ENCODE measurements around the gene MRPL40.

MRPL40 gene

DNA sequence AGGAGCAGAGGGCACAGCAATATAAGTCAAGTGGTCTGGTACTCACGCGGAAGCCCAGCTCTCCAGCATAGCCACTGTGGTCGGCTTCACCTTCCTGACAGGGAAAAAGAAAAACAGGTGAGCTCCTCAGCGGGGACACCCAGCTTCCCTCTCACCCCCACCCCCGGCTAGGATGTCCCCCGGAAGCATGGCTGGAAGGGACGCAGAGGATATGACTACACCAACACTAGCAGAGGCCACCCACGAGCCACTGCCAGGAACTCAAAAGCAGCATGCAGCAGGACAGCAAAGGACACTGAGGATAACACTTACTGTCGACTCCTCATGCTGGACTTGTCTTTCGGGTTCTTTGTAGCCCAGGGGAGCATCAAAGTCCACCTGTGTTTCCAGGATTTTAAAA lies 24.2 kb downstream of the MRPL40 start:
- Histone ChIP-seq H2AFZ (ENCODE audit: low read depth, low read length) (no peak overlapping the region), H3K9me3 (ENCODE audit: control insufficient read depth, low read length) (no peaks in the 10 kb centered on the region), H3K4ac (ENCODE audit: low read depth in 1 of 2, low read length in 2 of 2) (no peak overlapping the region), H3K27ac (ENCODE audit: low read length, poor library complexity, severe bottlenecking) (no peak overlapping the region), H3K4me3 (ENCODE audit: insufficient read depth in 1 of 2, low read depth in 1 of 2, low read length in 2 of 2) (no peak overlapping the region), H3K18ac (ENCODE audit: low read depth in 1 of 2, low read length in 2 of 2) (no peak overlapping the region), H3K23ac (ENCODE audit: low read length in 2 of 2) (peak overlapping the region in 1 of 2 experiments; percentile 2), H3K14ac (ENCODE audit: low read length in 2 of 2) (no peak overlapping the region), H3K36me3 (ENCODE audit: control insufficient read depth in 1 of 2, insufficient read depth in 2 of 2, low read depth in 1 of 2, low read length in 2 of 2) (peaks cover 62 to 91% of the 10 kb centered on the region in 2 experiments), H3K9ac (ENCODE audit: low read length) (no peak overlapping the region), H2BK5ac (ENCODE audit: low read depth, low read length, poor library complexity, severe bottlenecking) (no peak overlapping the region), H2BK120ac (ENCODE audit: low read depth, low read length) (no peak overlapping the region), H2AK5ac (ENCODE audit: low read length, severe bottlenecking) (no peak overlapping the region), H3K4me2 (ENCODE audit: low read length, poor library complexity, severe bottlenecking) (no peak overlapping the region), H4K91ac (ENCODE audit: low read length) (no peak overlapping the region), H2BK15ac (ENCODE audit: low read depth, poor library complexity, severe bottlenecking) (no peak overlapping the region), H2BK12ac (ENCODE audit: low read length in 2 of 2) (no peak overlapping the region), H3K4me1 (ENCODE audit: control insufficient read depth, insufficient read depth, low read depth, low read length) (peaks cover 3% of the 10 kb centered on the region), H3K27me3 (ENCODE audit: control insufficient read depth in 1 of 2, insufficient read depth in 1 of 2, low read length in 2 of 2) (no peaks in the 10 kb centered on the region), H4K8ac (ENCODE audit: low read length) (no peak overlapping the region), H3K79me1 (replicated peaks; ENCODE audit: low read length, poor library complexity, severe bottlenecking) (peaks cover 25% of the 10 kb centered on the region)
- WGBS: 98% methylated on average over 10 of the region's 10 CpGs
- DNase-seq: no peak

DNA sequence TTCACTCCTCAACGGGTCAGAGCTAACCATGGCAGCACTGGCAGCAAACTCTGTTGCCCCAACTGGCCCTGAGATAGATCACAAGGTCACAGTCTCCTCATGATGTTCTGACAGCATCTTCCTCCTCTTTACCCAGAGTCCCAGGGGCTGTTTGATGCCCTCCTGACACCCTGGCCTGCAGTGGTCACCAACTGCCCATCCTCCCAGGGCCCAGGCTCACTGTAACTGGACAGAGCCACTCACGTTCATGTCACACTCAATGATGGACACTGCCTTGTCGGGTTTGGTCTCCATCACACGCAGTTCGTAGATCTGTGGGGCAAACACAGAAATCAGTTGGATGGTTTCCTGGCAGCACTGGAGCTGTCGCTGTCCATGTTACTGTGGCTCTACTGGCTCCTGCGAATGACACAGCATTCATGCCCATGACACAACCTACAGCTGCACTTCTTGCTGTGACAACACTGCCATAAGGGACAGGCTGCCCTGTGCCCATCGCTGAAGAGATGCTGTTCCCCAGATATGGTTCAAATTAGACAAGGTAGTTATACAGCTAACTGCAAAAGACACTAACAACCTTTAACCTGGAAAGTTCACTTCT lies 25.6 kb downstream of the MRPL40 start:
- no peak overlapping the region for H3K4me3 ChIP-seq (ENCODE audit: insufficient read depth in 1 of 2, low read depth in 1 of 2, low read length in 2 of 2)
- H3K14ac ChIP-seq (ENCODE audit: low read length in 2 of 2): peak overlapping the region in 1 of 2 experiments; percentile 86
- H3K9ac ChIP-seq (ENCODE audit: low read length): no peak overlapping the region
- 97% methylated on average over 8 of the region's 8 CpGs for WGBS
- peak overlapping the region; percentile 25 for H4K91ac ChIP-seq (ENCODE audit: low read length)
- no peak overlapping the region for H2AFZ ChIP-seq (ENCODE audit: low read depth, low read length)
- DNase-seq: no peak
- H3K4me2 ChIP-seq (ENCODE audit: low read length, poor library complexity, severe bottlenecking): no peak overlapping the region
- peaks cover 60 to 89% of the 10 kb centered on the region in 2 experiments for H3K36me3 ChIP-seq (ENCODE audit: control insufficient read depth in 1 of 2, insufficient read depth in 2 of 2, low read depth in 1 of 2, low read length in 2 of 2)
- H2BK15ac ChIP-seq (ENCODE audit: low read depth, poor library complexity, severe bottlenecking): no peak overlapping the region
- H2BK5ac ChIP-seq (ENCODE audit: low read depth, low read length, poor library complexity, severe bottlenecking): no peak overlapping the region
- H3K4me1 ChIP-seq (ENCODE audit: control insufficient read depth, insufficient read depth, low read depth, low read length): peaks cover 3% of the 10 kb centered on the region
- H2AK5ac ChIP-seq (ENCODE audit: low read length, severe bottlenecking): no peak overlapping the region
- no peaks in the 10 kb centered on the region for H3K9me3 ChIP-seq (ENCODE audit: control insufficient read depth, low read length)
- no peak overlapping the region for H3K4ac ChIP-seq (ENCODE audit: low read depth in 1 of 2, low read length in 2 of 2)
- H3K18ac ChIP-seq (ENCODE audit: low read depth in 1 of 2, low read length in 2 of 2): peak overlapping the region in 1 of 2 experiments; percentile 34
- no peak overlapping the region for H3K23ac ChIP-seq (ENCODE audit: low read length in 2 of 2)
- no peak overlapping the region for H3K27ac ChIP-seq (ENCODE audit: low read length, poor library complexity, severe bottlenecking)
- peaks cover 23% of the 10 kb centered on the region for H3K79me1 ChIP-seq (replicated peaks; ENCODE audit: low read length, poor library complexity, severe bottlenecking)
- peak overlapping the region in 1 of 2 experiments; percentile 6 for H2BK12ac ChIP-seq (ENCODE audit: low read length in 2 of 2)
- H3K27me3 ChIP-seq (ENCODE audit: control insufficient read depth in 1 of 2, insufficient read depth in 1 of 2, low read length in 2 of 2): no peaks in the 10 kb centered on the region
- H2BK120ac ChIP-seq (ENCODE audit: low read depth, low read length): no peak overlapping the region
- peak overlapping the region; percentile 20 for H4K8ac ChIP-seq (ENCODE audit: low read length)

DNA sequence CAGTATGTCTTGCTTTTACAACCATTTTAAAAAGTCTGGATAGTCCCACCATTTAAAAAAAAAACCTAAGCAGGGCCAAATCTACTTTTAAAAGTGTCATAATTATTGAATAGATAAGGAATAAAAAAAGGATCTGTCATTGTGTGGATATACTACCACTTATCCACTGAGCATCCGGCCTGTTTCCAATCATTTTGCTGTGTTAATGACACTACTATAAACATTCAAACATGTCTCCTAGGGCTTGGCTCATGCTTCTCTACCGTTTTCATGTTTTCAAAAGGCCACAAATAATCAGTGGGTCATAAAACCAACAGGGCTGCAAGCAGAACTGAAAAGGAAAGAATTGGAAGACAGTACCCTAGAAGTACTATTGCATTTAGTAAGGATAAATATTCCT lies 27.7 kb downstream of the MRPL40 start:
- H2BK15ac ChIP-seq (ENCODE audit: low read depth, poor library complexity, severe bottlenecking): no peak overlapping the region
- H3K36me3 ChIP-seq (ENCODE audit: control insufficient read depth in 1 of 2, insufficient read depth in 2 of 2, low read depth in 1 of 2, low read length in 2 of 2): peaks cover 52 to 86% of the 10 kb centered on the region in 2 experiments
- H3K4ac ChIP-seq (ENCODE audit: low read depth in 1 of 2, low read length in 2 of 2): no peak overlapping the region
- H3K4me3 ChIP-seq (ENCODE audit: insufficient read depth in 1 of 2, low read depth in 1 of 2, low read length in 2 of 2): no peak overlapping the region
- H3K27me3 ChIP-seq (ENCODE audit: control insufficient read depth in 1 of 2, insufficient read depth in 1 of 2, low read length in 2 of 2): no peaks in the 10 kb centered on the region
- peaks cover 18% of the 10 kb centered on the region for H3K79me1 ChIP-seq (replicated peaks; ENCODE audit: low read length, poor library complexity, severe bottlenecking)
- H3K4me2 ChIP-seq (ENCODE audit: low read length, poor library complexity, severe bottlenecking): no peak overlapping the region
- no peak overlapping the region for H2BK5ac ChIP-seq (ENCODE audit: low read depth, low read length, poor library complexity, severe bottlenecking)
- WGBS: 43% methylated on average over 1 of the region's 2 CpGs
- H2AFZ ChIP-seq (ENCODE audit: low read depth, low read length): no peak overlapping the region
- no peak overlapping the region for H3K27ac ChIP-seq (ENCODE audit: low read length, poor library complexity, severe bottlenecking)
- no peak overlapping the region for H2BK12ac ChIP-seq (ENCODE audit: low read length in 2 of 2)
- peak; percentile 52 for DNase-seq
- H3K4me1 ChIP-seq (ENCODE audit: control insufficient read depth, insufficient read depth, low read depth, low read length): peaks cover 3% of the 10 kb centered on the region
- no peaks in the 10 kb centered on the region for H3K9me3 ChIP-seq (ENCODE audit: control insufficient read depth, low read length)
- no peak overlapping the region for H2AK5ac ChIP-seq (ENCODE audit: low read length, severe bottlenecking)
- no peak overlapping the region for H4K91ac ChIP-seq (ENCODE audit: low read length)
- H3K14ac ChIP-seq (ENCODE audit: low read length in 2 of 2): no peak overlapping the region
- H2BK120ac ChIP-seq (ENCODE audit: low read depth, low read length): no peak overlapping the region
- H3K18ac ChIP-seq (ENCODE audit: low read depth in 1 of 2, low read length in 2 of 2): no peak overlapping the region
- H3K23ac ChIP-seq (ENCODE audit: low read length in 2 of 2): no peak overlapping the region
- no peak overlapping the region for H3K9ac ChIP-seq (ENCODE audit: low read length)
- H4K8ac ChIP-seq (ENCODE audit: low read length): no peak overlapping the region

DNA sequence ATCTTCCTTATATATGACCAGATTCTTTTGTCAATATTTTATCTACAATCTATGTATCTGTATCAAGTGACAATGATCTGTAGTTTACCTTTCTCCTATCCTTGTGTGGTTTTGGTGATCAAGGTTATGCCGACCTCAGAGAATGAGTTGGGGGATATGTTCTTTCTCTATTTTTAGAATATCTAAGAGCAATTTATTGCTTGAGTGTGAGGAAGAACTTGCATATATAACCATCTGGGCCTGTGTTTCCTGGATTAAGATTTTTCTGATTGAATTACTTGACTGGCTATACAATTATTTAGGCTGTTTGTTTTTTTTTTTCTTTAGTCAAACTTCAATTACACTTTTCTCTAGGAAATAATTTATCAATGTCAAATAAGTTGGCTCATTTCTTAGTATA lies 29.2 kb downstream of the MRPL40 start:
- no peak overlapping the region for H2BK120ac ChIP-seq (ENCODE audit: low read depth, low read length)
- peaks cover 19% of the 10 kb centered on the region for H3K79me1 ChIP-seq (replicated peaks; ENCODE audit: low read length, poor library complexity, severe bottlenecking)
- H3K9ac ChIP-seq (ENCODE audit: low read length): no peak overlapping the region
- no peak for DNase-seq
- no peaks in the 10 kb centered on the region for H3K27me3 ChIP-seq (ENCODE audit: control insufficient read depth in 1 of 2, insufficient read depth in 1 of 2, low read length in 2 of 2)
- H2BK12ac ChIP-seq (ENCODE audit: low read length in 2 of 2): no peak overlapping the region
- H3K4me3 ChIP-seq (ENCODE audit: insufficient read depth in 1 of 2, low read depth in 1 of 2, low read length in 2 of 2): no peak overlapping the region
- H4K91ac ChIP-seq (ENCODE audit: low read length): no peak overlapping the region
- H3K14ac ChIP-seq (ENCODE audit: low read length in 2 of 2): no peak overlapping the region
- no peak overlapping the region for H4K8ac ChIP-seq (ENCODE audit: low read length)
- H3K4me2 ChIP-seq (ENCODE audit: low read length, poor library complexity, severe bottlenecking): no peak overlapping the region
- H3K4ac ChIP-seq (ENCODE audit: low read depth in 1 of 2, low read length in 2 of 2): no peak overlapping the region
- no peak overlapping the region for H3K18ac ChIP-seq (ENCODE audit: low read depth in 1 of 2, low read length in 2 of 2)
- no peak overlapping the region for H2BK15ac ChIP-seq (ENCODE audit: low read depth, poor library complexity, severe bottlenecking)
- no peak overlapping the region for H2AK5ac ChIP-seq (ENCODE audit: low read length, severe bottlenecking)
- peaks cover 47 to 86% of the 10 kb centered on the region in 2 experiments for H3K36me3 ChIP-seq (ENCODE audit: control insufficient read depth in 1 of 2, insufficient read depth in 2 of 2, low read depth in 1 of 2, low read length in 2 of 2)
- WGBS: 100% methylated on average over 1 of the region's 1 CpG
- H3K4me1 ChIP-seq (ENCODE audit: control insufficient read depth, insufficient read depth, low read depth, low read length): no peaks in the 10 kb centered on the region
- no peak overlapping the region for H3K27ac ChIP-seq (ENCODE audit: low read length, poor library complexity, severe bottlenecking)
- H3K9me3 ChIP-seq (ENCODE audit: control insufficient read depth, low read length): no peaks in the 10 kb centered on the region
- H2AFZ ChIP-seq (ENCODE audit: low read depth, low read length): no peak overlapping the region
- no peak overlapping the region for H3K23ac ChIP-seq (ENCODE audit: low read length in 2 of 2)
- no peak overlapping the region for H2BK5ac ChIP-seq (ENCODE audit: low read depth, low read length, poor library complexity, severe bottlenecking)
